DOHH2 (cell line): ENCODE data around the gene RCE1.

ENCODE experiments used
- H3F3A ChIP-seq: fragments of 200-600 bp; sonication (generic), shearing (Covaris generic); 2 replicates; pipeline ENCODE4 v1.6.0; 2016; ENCODE audit warnings: antibody characterized with exemption, mild to moderate bottlenecking; ENCODE audit not compliant: control insufficient read depth, insufficient read depth
- H3K27ac ChIP-seq: fragments of 200-600 bp; sonication (generic); 2 replicates; pipeline ENCODE4 v1.5.1; 2014; ENCODE audit warnings: low read depth, mild to moderate bottlenecking, low read length, moderate library complexity
- H3K27me3 ChIP-seq: fragments of 200-600 bp; sonication (generic); 2 replicates; pipeline ENCODE4 v1.6.1; 2014; ENCODE audit warnings: mild to moderate bottlenecking, low read length, mixed read lengths; ENCODE audit not compliant: control insufficient read depth
- H3K36me3 ChIP-seq: fragments of 200-600 bp; sonication (generic); 2 replicates; pipeline ENCODE4 v1.6.1; 2014; ENCODE audit warnings: mild to moderate bottlenecking, low read length, moderate library complexity, mixed read lengths; ENCODE audit not compliant: control insufficient read depth
- H3K4me1 ChIP-seq: fragments of 200-600 bp; sonication (generic); 2 replicates; pipeline ENCODE4 v1.6.1; 2014; ENCODE audit warnings: mild to moderate bottlenecking, low read length, mixed read lengths; ENCODE audit not compliant: control insufficient read depth
- H3K4me2 ChIP-seq: fragments of 200-600 bp; sonication (generic); 2 replicates; pipeline ENCODE4 v1.6.0; 2014; ENCODE audit warnings: mild to moderate bottlenecking, low read length, moderate library complexity
- H3K4me3 ChIP-seq: fragments of 200-600 bp; sonication (generic); 2 replicates; pipeline ENCODE4 v1.5.1; 2014; ENCODE audit warnings: mild to moderate bottlenecking, low read length, mixed read lengths
- H3K79me2 ChIP-seq: fragments of 200-600 bp; sonication (generic); 2 replicates; pipeline ENCODE4 v1.6.1; 2014; ENCODE audit warnings: mild to moderate bottlenecking, low read length, mixed read lengths; ENCODE audit not compliant: control insufficient read depth
- H3K9me2 ChIP-seq: fragments of 200-600 bp; sonication (generic); replicated peaks from 2 replicates; pipeline ENCODE4 v1.6.1; 2014; ENCODE audit warnings: mild to moderate bottlenecking, low read length, mixed read lengths; ENCODE audit not compliant: control insufficient read depth
- H3K9me3 ChIP-seq: fragments of 200-600 bp; sonication (generic); 2 replicates; pipeline ENCODE4 v1.6.1; 2014; ENCODE audit warnings: antibody characterized with exemption, low read length, mixed read lengths; ENCODE audit not compliant: control insufficient read depth, insufficient read depth
- H4K20me1 ChIP-seq: fragments of 200-600 bp; sonication (generic); 2 replicates; pipeline ENCODE4 v1.6.0; 2014; ENCODE audit warnings: low read depth, mild to moderate bottlenecking, antibody characterized with exemption, low read length, moderate library complexity; ENCODE audit not compliant: control insufficient read depth, insufficient read depth
- EZH2phosphoT487 ChIP-seq: fragments of 200-600 bp; sonication (generic); IDR thresholded peaks from 2 replicates; pipeline ENCODE4 v1.6.1; 2017; ENCODE audit warnings: borderline replicate concordance, mild to moderate bottlenecking, antibody characterized with exemption, low read length, moderate library complexity, mixed read lengths
- TF ChIP-seq, protein P1 (sequence below): fragments of 200-600 bp; sonication (generic); IDR thresholded peaks from one replicate; pipeline ENCODE4 v1.5.1; 2014; ENCODE audit warnings: antibody characterized with exemption, mild to moderate bottlenecking, low read depth, low read length; ENCODE audit not compliant: poor library complexity, severe bottlenecking

Gene RCE1

GRCh38 chr11:66835768-66836405 is 7.4 kb upstream of the RCE1 start:
- Histone ChIP-seq H3F3A (peaks cover 30% of the 10 kb centered on the region), H3K36me3 (peaks cover 33% of the 10 kb centered on the region), H3K4me3 (no peak overlapping the region), H3K27ac (0 out of 2 replicates have a peak overlapping the region, but pooled peaks have one; percentile 22), H3K27me3 (no peaks in the 10 kb centered on the region), H3K9me2 (no peaks in the 10 kb centered on the region), H3K9me3 (no peaks in the 10 kb centered on the region), H3K4me1 (peaks cover 42% of the 10 kb centered on the region), H3K4me2 (peak overlapping the region; percentile 6; the same call in 1 of the 2 replicates), H3K79me2 (peaks cover 21% of the 10 kb centered on the region), H4K20me1 (0 out of 2 replicates have a peak, but pooled peaks cover 2% of the 10 kb centered on the region)
- TF ChIP-seq, protein P1, sequence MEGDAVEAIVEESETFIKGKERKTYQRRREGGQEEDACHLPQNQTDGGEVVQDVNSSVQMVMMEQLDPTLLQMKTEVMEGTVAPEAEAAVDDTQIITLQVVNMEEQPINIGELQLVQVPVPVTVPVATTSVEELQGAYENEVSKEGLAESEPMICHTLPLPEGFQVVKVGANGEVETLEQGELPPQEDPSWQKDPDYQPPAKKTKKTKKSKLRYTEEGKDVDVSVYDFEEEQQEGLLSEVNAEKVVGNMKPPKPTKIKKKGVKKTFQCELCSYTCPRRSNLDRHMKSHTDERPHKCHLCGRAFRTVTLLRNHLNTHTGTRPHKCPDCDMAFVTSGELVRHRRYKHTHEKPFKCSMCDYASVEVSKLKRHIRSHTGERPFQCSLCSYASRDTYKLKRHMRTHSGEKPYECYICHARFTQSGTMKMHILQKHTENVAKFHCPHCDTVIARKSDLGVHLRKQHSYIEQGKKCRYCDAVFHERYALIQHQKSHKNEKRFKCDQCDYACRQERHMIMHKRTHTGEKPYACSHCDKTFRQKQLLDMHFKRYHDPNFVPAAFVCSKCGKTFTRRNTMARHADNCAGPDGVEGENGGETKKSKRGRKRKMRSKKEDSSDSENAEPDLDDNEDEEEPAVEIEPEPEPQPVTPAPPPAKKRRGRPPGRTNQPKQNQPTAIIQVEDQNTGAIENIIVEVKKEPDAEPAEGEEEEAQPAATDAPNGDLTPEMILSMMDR = no peak
- no peak for TF ChIP-seq EZH2phosphoT487

GRCh38 chr11:66840317-66841091 is 2.7 kb upstream of the RCE1 start:
- Histone ChIP-seq H3K4me3 (no peak overlapping the region), H3K27ac (no peak overlapping the region), H3F3A (peaks cover 17% of the 10 kb centered on the region), H3K9me2 (no peaks in the 10 kb centered on the region), H3K9me3 (no peaks in the 10 kb centered on the region), H3K36me3 (peaks cover 64% of the 10 kb centered on the region), H3K27me3 (no peaks in the 10 kb centered on the region), H3K79me2 (peaks cover 67% of the 10 kb centered on the region), H3K4me1 (peaks cover 47% of the 10 kb centered on the region), H4K20me1 (peaks cover 2% of the 10 kb centered on the region; the same call in 1 of the 2 replicates), H3K4me2 (peak overlapping the region; percentile 15; the same call in 1 of the 2 replicates)
- no peak for TF ChIP-seq EZH2phosphoT487
- TF ChIP-seq, protein P1 = no peak

DNA sequence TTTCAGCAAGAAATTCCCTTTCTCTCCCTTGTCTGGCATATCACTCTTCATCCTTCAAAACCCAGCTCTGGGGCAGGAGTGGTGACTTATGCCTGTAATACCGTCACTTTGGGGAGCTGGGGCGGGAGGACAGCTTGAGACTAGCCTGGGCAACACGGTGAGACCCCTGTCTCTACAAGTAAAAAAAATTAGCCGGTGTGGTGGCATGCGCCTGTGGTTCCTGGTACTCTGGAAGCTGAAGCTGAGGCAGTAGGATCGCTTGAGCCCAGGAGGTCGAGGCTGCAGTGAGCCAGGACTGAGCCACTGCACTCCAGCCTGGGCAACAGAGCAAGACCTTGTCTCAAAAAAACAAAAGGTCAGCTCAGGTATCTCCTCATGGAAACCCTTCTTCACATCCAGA is 1.4 kb upstream of the RCE1 start:
- Histone ChIP-seq H3K4me2 (peak overlapping the region; percentile 95), H3K4me1 (peaks cover 34% of the 10 kb centered on the region), H3K27ac (no peak overlapping the region), H3K36me3 (peaks cover 69% of the 10 kb centered on the region), H3K9me2 (no peaks in the 10 kb centered on the region), H3K27me3 (no peaks in the 10 kb centered on the region), H3F3A (peaks cover 12% of the 10 kb centered on the region; the same call in 1 of the 2 replicates), H3K9me3 (no peaks in the 10 kb centered on the region), H3K79me2 (peaks cover 67% of the 10 kb centered on the region), H3K4me3 (peak overlapping the region; percentile 80), H4K20me1 (peaks cover 2% of the 10 kb centered on the region; the same call in 1 of the 2 replicates)
- TF ChIP-seq, protein P1 = no peak
- no peak for TF ChIP-seq EZH2phosphoT487
